Fibroblast of lung (primary cell): ENCODE data around the gene ANKS3. TPM values are rescaled to one million over a fixed set of nuclear protein-coding genes. Genes with fewer than 3 reads are reported as not detected.
A peak's percentile ranks its signal among the peaks of the same experiment; 100 is the strongest.

Experiments used
- DNase-seq, 2 donors: peaks; one replicate each; pipeline versions ENCODE4 v3.0.0 to v3.0.0-alpha.2; 2010; ENCODE audit warnings: low read depth in 2 of 2
- H2AFZ ChIP-seq: 2 replicates; pipeline ENCODE4 v1.5.1; 2012; ENCODE audit warnings: low read length, control low read depth, inconsistent platforms
- H3K27ac ChIP-seq: 2 replicates; pipeline ENCODE4 v1.5.1; 2011; ENCODE audit warnings: low read length, control low read depth; ENCODE audit not compliant: insufficient read depth
- H3K27me3 ChIP-seq: 2 replicates; pipeline ENCODE4 v1.5.1; 2011; ENCODE audit warnings: mild to moderate bottlenecking, low read length; ENCODE audit not compliant: control insufficient read depth, insufficient read depth
- H3K36me3 ChIP-seq: 2 replicates; pipeline ENCODE4 v1.5.1; 2011; ENCODE audit warnings: low read length; ENCODE audit not compliant: control insufficient read depth, insufficient read depth
- H3K4me1 ChIP-seq: 2 replicates; pipeline ENCODE4 v1.5.1; 2011; ENCODE audit warnings: low read length; ENCODE audit not compliant: control insufficient read depth, insufficient read depth; ENCODE audit errors: extremely low read depth
- H3K4me2 ChIP-seq: 2 replicates; pipeline ENCODE4 v1.5.1; 2011; ENCODE audit warnings: low read length, control low read depth; ENCODE audit not compliant: insufficient read depth; ENCODE audit errors: extremely low read depth
- H3K4me3 ChIP-seq, 4 experiments: fragments of 200-600 bp in 1 of 4; sonication (generic) in 1 of 4; replicated peaks in 1 of 4; 2 replicates each; pipeline ENCODE4 v1.5.1; 2011 to 2016; ENCODE audit warnings: low read length in 4 of 4, low read depth in 3 of 4, mild to moderate bottlenecking in 3 of 4, control low read depth in 2 of 4, inconsistent platforms in 1 of 4, mixed read lengths in 1 of 4; ENCODE audit not compliant: insufficient read depth in 1 of 4; ENCODE audit errors: control extremely low read depth in 1 of 4
- H3K79me2 ChIP-seq: 2 replicates; pipeline ENCODE4 v1.5.1; 2012; ENCODE audit warnings: mild to moderate bottlenecking, low read length, inconsistent platforms; ENCODE audit not compliant: control insufficient read depth, insufficient read depth
- H3K9ac ChIP-seq: 2 replicates; pipeline ENCODE4 v1.5.1; 2011; ENCODE audit warnings: mild to moderate bottlenecking, low read length, control low read depth; ENCODE audit not compliant: insufficient read depth
- H3K9me3 ChIP-seq: 2 replicates; pipeline ENCODE4 v1.5.1; 2012; ENCODE audit warnings: low read depth, low read length; ENCODE audit not compliant: control insufficient read depth, insufficient read depth
- H4K20me1 ChIP-seq: 2 replicates; pipeline ENCODE4 v1.5.1; 2011; ENCODE audit warnings: low read length; ENCODE audit not compliant: control insufficient read depth, insufficient read depth; ENCODE audit errors: extremely low read depth
- CTCF ChIP-seq, 2 donors: IDR thresholded peaks in 1 of 2; conservative IDR thresholded peaks in 1 of 2; 1 replicate in 1 of 2; 2 replicates in 1 of 2; pipeline ENCODE4 v1.5.1; 2011 to 2012; ENCODE audit warnings: low read length in 2 of 2, control low read depth in 1 of 2, inconsistent platforms in 1 of 2, low read depth in 1 of 2, mild to moderate bottlenecking in 1 of 2
- EZH2 ChIP-seq: IDR thresholded peaks from 2 replicates; pipeline ENCODE4 v1.5.1; 2012; ENCODE audit warnings: low read length, control low read depth, mild to moderate bottlenecking; ENCODE audit errors: missing control alignments
- polyA plus RNA-seq, 2 donors: library from polyadenylated mRNA; depleted of rRNA in 1 of 2; stranded (reverse) in 1 of 2; unstranded in 1 of 2; fragments of >200 nt; gene quantifications; 2 replicates each; pipeline ENCODE4 v1.2.1, GENCODE V29; 2011 to 2012; ENCODE audit warnings: missing spikeins in 1 of 2
- total RNA-seq: library from RNA; depleted of rRNA; stranded (reverse); fragments of >200 nt; gene quantifications from 2 replicates; pipeline ENCODE4 v1.2.1, GENCODE V29; 2014

ANKS3 gene
- total and polyA plus RNA-seq, 2 donors (not counting 1 experiment from before 2014, with no cell fraction given) = 11.9 to 26.3 TPM

DNA sequence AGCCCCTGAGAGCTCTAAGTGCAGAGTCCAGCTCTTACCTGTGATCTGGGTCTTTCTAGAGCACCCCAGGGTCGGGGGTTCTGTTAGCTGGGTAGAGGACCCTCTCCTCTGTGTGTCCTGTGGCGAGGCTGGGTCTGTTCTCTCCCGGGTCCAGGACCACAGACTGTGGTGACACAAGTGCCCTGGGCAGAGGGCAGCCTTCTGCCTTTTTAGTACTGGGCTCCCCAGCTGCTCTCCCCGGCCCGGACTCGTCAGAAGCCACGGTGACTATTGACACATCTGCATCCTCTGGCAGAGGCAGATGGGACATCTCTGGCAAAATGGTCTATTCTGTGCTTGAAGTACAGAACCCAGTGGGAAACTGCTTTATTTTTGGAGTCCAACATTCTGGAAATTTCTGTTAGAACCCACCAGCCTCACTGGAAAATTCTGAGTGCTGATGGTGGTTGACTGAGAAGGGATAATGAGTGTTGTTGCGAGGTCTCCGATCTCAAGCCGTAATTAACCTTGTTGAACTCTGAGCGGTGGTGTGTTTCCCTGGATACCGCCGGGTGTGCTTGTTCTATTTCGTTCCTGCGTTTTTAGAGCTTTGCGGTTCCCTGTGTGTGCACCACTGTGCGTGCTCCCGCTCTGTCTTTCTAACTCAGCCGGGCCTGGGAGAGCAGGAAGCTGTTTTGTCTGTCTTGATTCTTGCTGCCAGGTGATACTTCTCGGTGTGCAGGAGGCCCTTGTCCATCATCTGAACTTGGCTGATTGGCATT lies 66.7 kb downstream of the ANKS3 start:
- peaks cover 19% of the 10 kb centered on the region for H3K36me3 ChIP-seq
- H3K4me3 ChIP-seq = no peak overlapping the region
- no peak overlapping the region for H3K4me2 ChIP-seq
- no peak overlapping the region for H2AFZ ChIP-seq
- H3K79me2 ChIP-seq = no peaks in the 10 kb centered on the region
- H3K9me3 ChIP-seq = no peaks in the 10 kb centered on the region
- H3K27ac ChIP-seq = no peak overlapping the region
- no peaks in the 10 kb centered on the region for H3K4me1 ChIP-seq
- no peaks in the 10 kb centered on the region for H4K20me1 ChIP-seq
- H3K9ac ChIP-seq = no peak overlapping the region
- no peaks in the 10 kb centered on the region for H3K27me3 ChIP-seq
- TF ChIP-seq CTCF (conservative IDR thresholded peaks at IDR 0.05 in 1 of 2, IDR thresholded peaks at IDR 0.05 in 1 of 2; ENCODE audit: low read depth in 1 of 2, low read length in 2 of 2) (no peak), EZH2 (no peak)
- DNase-seq = no peak

GRCh38 chr16:4666537-4667202 lies 67.4 kb downstream of the ANKS3 start:
- TF ChIP-seq CTCF (conservative IDR thresholded peaks at IDR 0.05 in 1 of 2, IDR thresholded peaks at IDR 0.05 in 1 of 2; ENCODE audit: low read depth in 1 of 2, low read length in 2 of 2) (no peak), EZH2 (no peak)
- no peak for DNase-seq
- H3K4me2 ChIP-seq = no peak overlapping the region
- no peaks in the 10 kb centered on the region for H3K27me3 ChIP-seq
- no peak overlapping the region for H3K9ac ChIP-seq
- H3K79me2 ChIP-seq = no peaks in the 10 kb centered on the region
- H4K20me1 ChIP-seq = no peaks in the 10 kb centered on the region
- peaks cover 19% of the 10 kb centered on the region for H3K36me3 ChIP-seq
- H3K9me3 ChIP-seq = no peaks in the 10 kb centered on the region
- no peak overlapping the region for H3K27ac ChIP-seq
- no peak overlapping the region for H3K4me3 ChIP-seq
- no peaks in the 10 kb centered on the region for H3K4me1 ChIP-seq
- H2AFZ ChIP-seq = no peak overlapping the region

GRCh38 chr16:4664538-4665418 lies 69.3 kb downstream of the ANKS3 start:
- H4K20me1 ChIP-seq = no peaks in the 10 kb centered on the region
- H3K9ac ChIP-seq = no peak overlapping the region
- H3K4me2 ChIP-seq = no peak overlapping the region
- DNase-seq = peak; percentile 10 to 23
- no peaks in the 10 kb centered on the region for H3K27me3 ChIP-seq
- H3K79me2 ChIP-seq = no peaks in the 10 kb centered on the region
- H2AFZ ChIP-seq = no peak overlapping the region
- H3K4me1 ChIP-seq = peaks cover 4% of the 10 kb centered on the region
- H3K36me3 ChIP-seq = peaks cover 19% of the 10 kb centered on the region
- no peaks in the 10 kb centered on the region for H3K9me3 ChIP-seq
- TF ChIP-seq EZH2 (no peak), CTCF (conservative IDR thresholded peaks at IDR 0.05 in 1 of 2, IDR thresholded peaks at IDR 0.05 in 1 of 2; ENCODE audit: low read depth in 1 of 2, low read length in 2 of 2) (no peak)
- no peak overlapping the region for H3K27ac ChIP-seq
- no peak overlapping the region for H3K4me3 ChIP-seq
